ENCODE data around the gene MIER3.

- TF ChIP-seq, protein P1, sequence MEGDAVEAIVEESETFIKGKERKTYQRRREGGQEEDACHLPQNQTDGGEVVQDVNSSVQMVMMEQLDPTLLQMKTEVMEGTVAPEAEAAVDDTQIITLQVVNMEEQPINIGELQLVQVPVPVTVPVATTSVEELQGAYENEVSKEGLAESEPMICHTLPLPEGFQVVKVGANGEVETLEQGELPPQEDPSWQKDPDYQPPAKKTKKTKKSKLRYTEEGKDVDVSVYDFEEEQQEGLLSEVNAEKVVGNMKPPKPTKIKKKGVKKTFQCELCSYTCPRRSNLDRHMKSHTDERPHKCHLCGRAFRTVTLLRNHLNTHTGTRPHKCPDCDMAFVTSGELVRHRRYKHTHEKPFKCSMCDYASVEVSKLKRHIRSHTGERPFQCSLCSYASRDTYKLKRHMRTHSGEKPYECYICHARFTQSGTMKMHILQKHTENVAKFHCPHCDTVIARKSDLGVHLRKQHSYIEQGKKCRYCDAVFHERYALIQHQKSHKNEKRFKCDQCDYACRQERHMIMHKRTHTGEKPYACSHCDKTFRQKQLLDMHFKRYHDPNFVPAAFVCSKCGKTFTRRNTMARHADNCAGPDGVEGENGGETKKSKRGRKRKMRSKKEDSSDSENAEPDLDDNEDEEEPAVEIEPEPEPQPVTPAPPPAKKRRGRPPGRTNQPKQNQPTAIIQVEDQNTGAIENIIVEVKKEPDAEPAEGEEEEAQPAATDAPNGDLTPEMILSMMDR (IDR thresholded peaks at IDR 0.05 in 4 of 5, conservative IDR thresholded peaks at IDR 0.05 in 1 of 5) = no peak
- TF ChIP-seq POLR2A (IDR thresholded peaks at IDR 0.05) = no peak
Observed at GRCh38 chr5:56898213-56898612, 53.7 kb downstream of the MIER3 start.
